ENCODE results near the gene TMCO4. TPM values are rescaled to one million over a fixed set of nuclear protein-coding genes. Genes with fewer than 3 reads are reported as not detected.
A peak's percentile ranks its signal among the peaks of the same experiment; 100 is the strongest.

The TMCO4 gene
- polyA plus RNA-seq, 1 experiment = 10.1 TPM

DNA sequence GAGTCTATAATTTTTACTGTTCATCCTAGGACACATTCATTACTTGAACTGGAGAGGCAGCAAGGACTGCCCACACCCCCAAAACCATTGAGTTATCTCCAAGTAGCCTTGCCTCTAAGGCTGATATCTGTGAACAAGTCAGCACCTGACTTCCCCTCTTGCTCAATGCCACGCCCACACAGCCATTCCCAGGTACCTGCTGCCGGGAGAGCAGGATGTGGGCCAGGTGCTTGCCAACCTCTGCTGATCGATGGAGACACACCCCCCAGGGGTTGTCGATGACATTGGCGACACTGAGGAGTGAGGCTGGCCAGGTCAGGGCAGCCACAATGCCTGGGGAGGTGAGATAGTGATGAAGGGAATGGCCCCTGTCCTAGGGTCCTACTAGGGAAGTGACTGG lies 60.1 kb downstream of the TMCO4 start:
- ChIA-PET POLR2A (no interaction called here), CTCF (interaction anchor here (1.0 to 1.2 kb wide), 2 partner anchors 24 to 35 kb away, joined by 5 to 6 read pairs; no protein-coding TSS in a partner anchor)
- TF ChIP-seq, protein P1, sequence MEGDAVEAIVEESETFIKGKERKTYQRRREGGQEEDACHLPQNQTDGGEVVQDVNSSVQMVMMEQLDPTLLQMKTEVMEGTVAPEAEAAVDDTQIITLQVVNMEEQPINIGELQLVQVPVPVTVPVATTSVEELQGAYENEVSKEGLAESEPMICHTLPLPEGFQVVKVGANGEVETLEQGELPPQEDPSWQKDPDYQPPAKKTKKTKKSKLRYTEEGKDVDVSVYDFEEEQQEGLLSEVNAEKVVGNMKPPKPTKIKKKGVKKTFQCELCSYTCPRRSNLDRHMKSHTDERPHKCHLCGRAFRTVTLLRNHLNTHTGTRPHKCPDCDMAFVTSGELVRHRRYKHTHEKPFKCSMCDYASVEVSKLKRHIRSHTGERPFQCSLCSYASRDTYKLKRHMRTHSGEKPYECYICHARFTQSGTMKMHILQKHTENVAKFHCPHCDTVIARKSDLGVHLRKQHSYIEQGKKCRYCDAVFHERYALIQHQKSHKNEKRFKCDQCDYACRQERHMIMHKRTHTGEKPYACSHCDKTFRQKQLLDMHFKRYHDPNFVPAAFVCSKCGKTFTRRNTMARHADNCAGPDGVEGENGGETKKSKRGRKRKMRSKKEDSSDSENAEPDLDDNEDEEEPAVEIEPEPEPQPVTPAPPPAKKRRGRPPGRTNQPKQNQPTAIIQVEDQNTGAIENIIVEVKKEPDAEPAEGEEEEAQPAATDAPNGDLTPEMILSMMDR (IDR thresholded peaks at IDR 0.05; ENCODE audit: low read depth, low read length) = no peak
- DNase-seq (ENCODE audit: low read depth, low spot score) = no peak
- no peak overlapping the region for H3K4me3 ChIP-seq (ENCODE audit: low read depth, low read length)
- no peak overlapping the region for H3K27ac ChIP-seq (ENCODE audit: low read depth, low read length)
- H3K9me3 ChIP-seq (ENCODE audit: control insufficient read depth, insufficient read depth, low read length) = peaks cover 5% of the 10 kb centered on the region
- no peaks in the 10 kb centered on the region for H3K27me3 ChIP-seq (ENCODE audit: control insufficient read depth, insufficient read depth, low read length)

GRCh38 chr1:19738669-19739068 lies 61.0 kb downstream of the TMCO4 start:
- H3K27ac ChIP-seq (ENCODE audit: low read depth, low read length) = no peak overlapping the region
- TF ChIP-seq, protein P1 (IDR thresholded peaks at IDR 0.05; ENCODE audit: low read depth, low read length) = no peak
- peaks cover 5% of the 10 kb centered on the region for H3K9me3 ChIP-seq (ENCODE audit: control insufficient read depth, insufficient read depth, low read length)
- CTCF ChIA-PET = interaction anchor here (1.0 to 1.2 kb wide), 2 partner anchors 23 to 34 kb away, joined by 5 to 6 read pairs; no protein-coding TSS in a partner anchor
- DNase-seq (ENCODE audit: low read depth, low spot score) = no peak
- POLR2A ChIA-PET = no interaction called here
- no peak overlapping the region for H3K4me3 ChIP-seq (ENCODE audit: low read depth, low read length)
- H3K27me3 ChIP-seq (ENCODE audit: control insufficient read depth, insufficient read depth, low read length) = no peaks in the 10 kb centered on the region

- ChIA-PET CTCF (interaction anchor here (0.8 kb wide), 1 partner anchor 22 kb away, joined by 4 read pairs; no protein-coding TSS in a partner anchor), POLR2A (no interaction called here)
- Histone ChIP-seq H3K27ac (ENCODE audit: low read depth, low read length) (no peak overlapping the region), H3K4me3 (ENCODE audit: low read depth, low read length) (no peak overlapping the region), H3K9me3 (ENCODE audit: control insufficient read depth, insufficient read depth, low read length) (peaks cover 5% of the 10 kb centered on the region), H3K27me3 (ENCODE audit: control insufficient read depth, insufficient read depth, low read length) (no peaks in the 10 kb centered on the region)
- no peak for DNase-seq (ENCODE audit: low read depth, low spot score)
- TF ChIP-seq, protein P1 (IDR thresholded peaks at IDR 0.05; ENCODE audit: low read depth, low read length) = no peak
Measured at GRCh38 chr1:19738076-19738475, 61.6 kb downstream of the TMCO4 start.

DNA sequence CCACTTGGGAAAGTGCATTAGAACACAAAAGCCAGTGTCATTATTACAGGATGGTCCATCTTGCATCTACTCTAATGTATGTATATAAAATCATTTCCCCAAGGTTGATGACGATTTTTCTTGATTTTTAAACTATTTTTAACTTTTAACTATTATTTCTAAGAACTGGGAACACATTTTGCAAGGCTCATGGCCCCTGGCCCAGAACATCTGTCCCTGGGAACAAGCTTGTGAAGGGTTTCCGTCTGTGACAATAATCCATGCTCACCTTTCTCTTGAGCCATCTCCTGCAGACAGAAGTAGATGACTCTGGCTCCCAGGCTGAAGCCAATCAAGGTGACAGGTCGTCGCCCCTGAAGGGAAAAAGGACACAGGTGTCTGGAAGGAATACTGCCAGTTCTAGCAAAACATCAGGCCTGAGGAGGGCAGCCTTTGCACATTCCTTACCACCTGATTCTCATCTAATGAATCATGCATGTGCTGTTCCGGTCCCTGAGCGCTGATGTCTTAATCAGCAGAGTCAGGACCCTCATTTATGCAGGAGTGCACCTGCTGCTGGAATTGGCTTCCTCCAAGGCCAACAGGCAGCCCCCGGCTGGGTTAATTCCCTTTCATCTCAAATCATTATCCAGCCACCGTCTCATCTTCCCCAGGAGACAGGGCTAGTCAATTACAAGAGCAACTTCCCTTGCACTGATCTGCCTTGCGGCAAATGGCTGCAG lies 62.5 kb downstream of the TMCO4 start:
- no peak overlapping the region for H3K4me3 ChIP-seq (ENCODE audit: low read depth, low read length)
- DNase-seq (ENCODE audit: low read depth, low spot score) = no peak
- no peak overlapping the region for H3K27ac ChIP-seq (ENCODE audit: low read depth, low read length)
- peaks cover 5% of the 10 kb centered on the region for H3K9me3 ChIP-seq (ENCODE audit: control insufficient read depth, insufficient read depth, low read length)
- H3K27me3 ChIP-seq (ENCODE audit: control insufficient read depth, insufficient read depth, low read length) = no peaks in the 10 kb centered on the region
- TF ChIP-seq, protein P1 (IDR thresholded peaks at IDR 0.05; ENCODE audit: low read depth, low read length) = no peak; the same call in 1 of the 2 replicates
- POLR2A ChIA-PET = no interaction called here
- CTCF ChIA-PET = no interaction called here

DNA sequence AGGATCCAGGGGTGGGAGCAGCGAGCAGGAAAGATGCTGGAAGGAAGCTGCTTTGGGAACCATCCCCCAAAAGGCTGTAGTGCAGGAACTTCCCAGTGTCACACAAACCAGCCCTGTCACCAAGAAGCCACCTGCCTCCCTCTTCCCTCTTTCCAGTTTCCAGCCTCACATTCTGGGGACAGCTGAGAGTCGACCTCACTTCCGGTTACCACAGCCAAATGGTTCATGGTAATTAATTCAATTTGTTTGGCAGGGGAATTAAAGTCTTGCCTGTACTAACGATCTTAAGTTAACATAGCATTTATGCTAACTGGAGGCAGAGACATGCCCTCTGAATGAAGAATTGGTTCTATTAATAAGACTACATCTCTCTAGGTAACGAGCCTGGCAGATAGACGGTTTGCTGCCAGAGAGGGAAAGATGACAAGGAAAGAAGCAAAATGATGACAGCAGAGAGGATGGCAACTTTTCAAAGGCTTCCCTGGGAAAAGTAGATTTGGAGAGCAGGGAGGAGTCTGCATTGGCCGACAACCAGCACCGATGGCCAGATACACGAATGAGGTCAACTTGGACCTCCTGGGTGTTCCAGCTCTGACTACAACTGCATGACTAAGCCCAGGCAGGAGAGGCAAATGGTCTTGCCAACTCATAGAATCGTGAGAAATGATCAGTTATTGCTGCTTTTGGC lies 64.1 kb downstream of the TMCO4 start:
- TF ChIP-seq, protein P1 (IDR thresholded peaks at IDR 0.05; ENCODE audit: low read depth, low read length) = no peak
- H3K27ac ChIP-seq (ENCODE audit: low read depth, low read length) = peak overlapping the region; percentile 57
- H3K27me3 ChIP-seq (ENCODE audit: control insufficient read depth, insufficient read depth, low read length) = no peaks in the 10 kb centered on the region
- ChIA-PET POLR2A (interaction anchor here (1.4 kb wide), 1 partner anchor 24 kb away, joined by 4 read pairs; no protein-coding TSS in a partner anchor), CTCF (interaction anchor here (3.4 kb wide), 1 partner anchor 20 kb away, joined by 13 read pairs; no protein-coding TSS in a partner anchor)
- no peak overlapping the region for H3K4me3 ChIP-seq (ENCODE audit: low read depth, low read length)
- DNase-seq (ENCODE audit: low read depth, low spot score) = peak; percentile 83
- H3K9me3 ChIP-seq (ENCODE audit: control insufficient read depth, insufficient read depth, low read length) = peaks cover 5% of the 10 kb centered on the region
